Prostate gland (tissue), 2 donors: ENCODE measurements around the gene NOTCH1. TPM values are rescaled to one million over a fixed set of nuclear protein-coding genes. Genes with fewer than 3 reads are reported as not detected.

Experiments used
- DNase-seq: peaks from one replicate; pipeline ENCODE4 v3.0.0-alpha.2; 2019; ENCODE audit warnings: low spot score
- H3K27ac ChIP-seq, 2 donors: fragments of 200-600 bp; sonication (generic); 2 replicates each; pipeline ENCODE4 v1.5.1; 2017 to 2019
- H3K27me3 ChIP-seq: fragments of 200-600 bp; sonication (generic); replicated peaks from 2 replicates; pipeline ENCODE4 v1.5.1; 2019; ENCODE audit not compliant: insufficient read depth
- H3K36me3 ChIP-seq, 2 donors: fragments of 200-600 bp; sonication (generic); 1 replicate in 1 of 2; 2 replicates in 1 of 2; pipeline versions ENCODE4 v1.5.1 to v1.8.1; 2017 to 2019
- H3K4me1 ChIP-seq: fragments of 200-600 bp; sonication (generic); replicated peaks from 2 replicates; pipeline ENCODE4 v1.5.1; 2019
- H3K4me3 ChIP-seq, 2 donors: fragments of 200-600 bp; sonication (generic); 2 replicates each; pipeline ENCODE4 v1.5.1; 2017 to 2019
- H3K9me3 ChIP-seq: fragments of 200-600 bp; sonication (generic); 2 replicates; pipeline ENCODE4 v1.5.1; 2017
- CTCF ChIP-seq, 4 experiments: fragments of 200-600 bp in 2 of 4; fragments of 450-650 bp in 2 of 4; sonication (generic) in 2 of 4; IDR thresholded peaks; 1 replicate in 3 of 4; 2 replicates in 1 of 4; pipeline ENCODE4 v1.5.1; 2016 to 2019; ENCODE audit warnings: antibody characterized with exemption in 4 of 4, mild to moderate bottlenecking in 2 of 4, moderate library complexity in 2 of 4
- POLR2A ChIP-seq: fragments of 450-650 bp; IDR thresholded peaks from one replicate; pipeline ENCODE4 v1.6.1; 2016; ENCODE audit warnings: antibody characterized with exemption, mild to moderate bottlenecking
- POLR2AphosphoS5 ChIP-seq: sonication (generic); formaldehyde crosslinking; IDR thresholded peaks from one replicate; pipeline ENCODE4 v1.6.1; 2017; ENCODE audit warnings: antibody characterized with exemption
- WGBS: methylation state at CpG from one replicate; pipeline ENCODE4 v1.1.5; 2018; 5-methylcytosine and 5-hydroxymethylcytosine counted together
- intact Hi-C: fragments of 100-400 bp; cut with DNase I; formaldehyde crosslinking; loops from one replicate; pipeline ENCODE4 v1.14.2; 2022
- total RNA-seq, 2 donors: library from RNA; depleted of rRNA; stranded (reverse); fragments of >200 nt; gene quantifications; one replicate each; pipeline ENCODE4 v1.1.0, GENCODE V29; 2016

Gene NOTCH1
- total RNA-seq, 2 donors from 2014 or later = 38.0 to 63.3 TPM

GRCh38 chr9:136543830-136544547 lies 1.9 kb downstream of the NOTCH1 start:
- H3K4me1 ChIP-seq = peaks cover 19% of the 10 kb centered on the region
- H3K27me3 ChIP-seq = no peaks in the 10 kb centered on the region
- H3K36me3 ChIP-seq = no peaks in the 10 kb centered on the region
- WGBS = 18% methylated on average over 25 of the region's 31 CpGs
- no peaks in the 10 kb centered on the region for H3K9me3 ChIP-seq
- intact Hi-C loops = no loop called here
- H3K27ac ChIP-seq = peak overlapping the region; percentile 90 to 95
- H3K4me3 ChIP-seq = peak overlapping the region; percentile 77 to 78
- DNase-seq = peak; percentile 61
- TF ChIP-seq POLR2A (peak; percentile 15), CTCF (IDR thresholded peaks at IDR 0.05) (no peak), POLR2AphosphoS5 (peak; percentile 55)

GRCh38 chr9:136543280-136543679 lies 2.6 kb downstream of the NOTCH1 start:
- Histone ChIP-seq H3K27me3 (no peaks in the 10 kb centered on the region), H3K36me3 (no peaks in the 10 kb centered on the region), H3K4me1 (peaks cover 22% of the 10 kb centered on the region), H3K27ac (peak overlapping the region in 1 of 2 donors; percentile 95), H3K4me3 (no peak overlapping the region), H3K9me3 (no peaks in the 10 kb centered on the region)
- no peak for TF ChIP-seq CTCF (IDR thresholded peaks at IDR 0.05)
- no peak for TF ChIP-seq POLR2A
- TF ChIP-seq POLR2AphosphoS5 = no peak
- intact Hi-C loops = no loop called here
- no peak for DNase-seq
- 79% methylated on average over 2 of the region's 10 CpGs for WGBS

GRCh38 chr9:136542241-136543040 lies 3.4 kb downstream of the NOTCH1 start:
- Histone ChIP-seq H3K4me1 (peaks cover 19% of the 10 kb centered on the region), H3K4me3 (no peak overlapping the region), H3K27ac (peak overlapping the region in 1 of 2 donors; percentile 95), H3K9me3 (no peaks in the 10 kb centered on the region), H3K36me3 (no peaks in the 10 kb centered on the region), H3K27me3 (no peaks in the 10 kb centered on the region)
- no peak for DNase-seq
- 81% methylated on average over 28 of the region's 28 CpGs for WGBS
- intact Hi-C loops = no loop called here
- no peak for TF ChIP-seq CTCF (IDR thresholded peaks at IDR 0.05)
- no peak for TF ChIP-seq POLR2A
- TF ChIP-seq POLR2AphosphoS5 = no peak

- WGBS = 77% methylated on average over 16 of the region's 16 CpGs
- Histone ChIP-seq H3K4me3 (no peak overlapping the region), H3K27ac (peak overlapping the region in 1 of 2 donors; percentile 16), H3K36me3 (no peaks in the 10 kb centered on the region), H3K9me3 (no peaks in the 10 kb centered on the region), H3K4me1 (peaks cover 13% of the 10 kb centered on the region), H3K27me3 (no peaks in the 10 kb centered on the region)
- TF ChIP-seq POLR2A (no peak), CTCF (IDR thresholded peaks at IDR 0.05) (no peak), POLR2AphosphoS5 (no peak)
- intact Hi-C loops = no loop called here
- DNase-seq = no peak
These were observed 4.1 kb downstream of the NOTCH1 start for GRCh38 chr9:136541709-136542108.
